ENCODE data around the gene NINJ1. TPM values are rescaled to one million over a fixed set of nuclear protein-coding genes. Genes with fewer than 3 reads are reported as not detected.
"Not testable (repeated sequence)": the region's sequence is repeated elsewhere in the genome, so short reads cannot be mapped to it uniquely, and the experiment has no call there.

The NINJ1 gene
- total RNA-seq, 1 donor from 2014 or later = 46.4 TPM

DNA sequence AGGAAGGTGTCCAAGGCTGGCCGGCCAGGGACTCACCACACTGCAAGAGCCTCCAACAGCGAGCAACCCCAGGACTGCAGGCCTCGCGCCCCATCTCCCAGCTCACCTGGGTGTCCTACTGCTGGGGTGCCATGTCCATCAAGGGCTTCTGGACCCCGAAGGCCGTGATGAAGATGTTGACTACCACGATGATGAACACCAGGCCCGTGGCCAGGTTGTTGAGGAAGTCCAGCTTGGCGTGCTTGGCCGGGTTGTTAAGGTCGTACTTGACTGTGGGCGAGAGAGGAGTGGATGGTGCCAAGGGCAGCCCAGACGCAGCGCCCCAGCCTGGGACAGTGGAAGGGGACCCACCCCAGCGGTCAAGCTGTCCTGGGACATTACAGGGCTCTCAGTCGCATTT lies 9.3 kb downstream of the NINJ1 start:
- intact Hi-C loops (cut with DNase I) = loop anchor here (10.0 kb wide), 1 partner anchor 330 kb away; the partner anchor contains the start of genes FAM120A and FAM120AOS
- peak; percentile 71 for DNase-seq (ENCODE audit: low spot score)

DNA sequence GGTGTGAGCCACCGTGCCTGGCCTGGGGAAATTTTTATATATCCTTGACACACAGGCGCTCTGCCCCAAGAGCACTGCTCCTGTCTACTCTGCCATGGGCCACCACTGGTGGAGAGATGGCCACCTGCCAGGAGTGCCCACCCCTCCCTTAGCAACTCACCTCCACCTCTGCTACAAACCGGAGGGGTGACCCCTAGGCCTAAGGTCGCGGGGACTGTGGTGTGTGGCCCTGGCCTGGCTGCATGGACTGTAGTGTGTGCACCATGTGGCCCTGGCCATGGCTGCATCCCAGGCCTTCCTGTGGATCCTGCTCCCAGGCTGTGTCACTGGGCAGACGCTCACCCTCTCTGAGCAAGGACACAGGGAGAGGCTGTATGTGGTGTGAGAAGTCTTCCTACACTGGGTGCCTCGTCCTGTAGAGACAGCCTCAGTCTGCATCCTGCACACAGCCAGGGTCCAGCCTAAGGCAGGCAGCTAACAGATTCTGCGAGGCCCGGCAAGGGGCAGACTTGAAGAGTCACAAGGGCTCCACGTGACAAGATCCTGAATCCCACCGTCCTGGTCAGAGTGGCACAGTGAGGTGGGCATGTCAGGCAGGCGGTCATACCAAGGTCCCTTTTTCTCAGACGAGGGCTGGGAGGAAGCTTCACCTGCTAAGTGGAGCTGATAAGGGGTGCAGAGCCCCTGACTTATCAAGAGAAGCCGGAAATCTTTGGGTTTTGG lies 10.3 kb downstream of the NINJ1 start:
- peak; percentile 47 for DNase-seq (ENCODE audit: low spot score)
- intact Hi-C loops (cut with DNase I) = loop anchor here (10.0 kb wide), 1 partner anchor 331 kb away; the partner anchor contains the start of genes FAM120A and FAM120AOS

DNA sequence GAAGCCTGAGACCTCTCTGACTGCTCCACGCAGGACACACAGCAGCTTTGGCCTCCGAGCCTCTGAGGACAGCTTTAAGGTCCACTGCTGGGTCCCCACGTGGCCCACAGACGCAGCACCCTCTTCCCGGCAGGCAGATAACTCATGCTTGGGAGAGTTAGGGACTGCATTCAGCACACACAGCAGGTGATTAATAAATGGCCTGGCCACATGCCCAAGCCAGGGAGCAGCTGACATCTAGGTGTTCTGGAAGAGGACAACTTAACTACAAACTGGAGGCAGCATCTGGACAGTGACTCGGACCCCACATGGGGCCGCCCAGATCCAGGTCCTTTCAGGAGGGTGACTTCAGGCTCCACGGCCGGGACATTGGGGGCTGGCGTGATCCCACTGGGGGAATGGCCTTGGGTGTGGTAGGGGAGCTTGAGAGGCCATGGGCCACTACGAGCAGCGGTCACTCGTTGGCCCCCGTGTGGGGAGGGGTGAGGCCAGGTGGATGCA lies 11.3 kb downstream of the NINJ1 start:
- intact Hi-C loops (cut with DNase I) = loop anchor here (10.0 kb wide), 1 partner anchor 332 kb away; the partner anchor contains the start of genes FAM120A and FAM120AOS
- no peak for DNase-seq (ENCODE audit: low spot score)

DNA sequence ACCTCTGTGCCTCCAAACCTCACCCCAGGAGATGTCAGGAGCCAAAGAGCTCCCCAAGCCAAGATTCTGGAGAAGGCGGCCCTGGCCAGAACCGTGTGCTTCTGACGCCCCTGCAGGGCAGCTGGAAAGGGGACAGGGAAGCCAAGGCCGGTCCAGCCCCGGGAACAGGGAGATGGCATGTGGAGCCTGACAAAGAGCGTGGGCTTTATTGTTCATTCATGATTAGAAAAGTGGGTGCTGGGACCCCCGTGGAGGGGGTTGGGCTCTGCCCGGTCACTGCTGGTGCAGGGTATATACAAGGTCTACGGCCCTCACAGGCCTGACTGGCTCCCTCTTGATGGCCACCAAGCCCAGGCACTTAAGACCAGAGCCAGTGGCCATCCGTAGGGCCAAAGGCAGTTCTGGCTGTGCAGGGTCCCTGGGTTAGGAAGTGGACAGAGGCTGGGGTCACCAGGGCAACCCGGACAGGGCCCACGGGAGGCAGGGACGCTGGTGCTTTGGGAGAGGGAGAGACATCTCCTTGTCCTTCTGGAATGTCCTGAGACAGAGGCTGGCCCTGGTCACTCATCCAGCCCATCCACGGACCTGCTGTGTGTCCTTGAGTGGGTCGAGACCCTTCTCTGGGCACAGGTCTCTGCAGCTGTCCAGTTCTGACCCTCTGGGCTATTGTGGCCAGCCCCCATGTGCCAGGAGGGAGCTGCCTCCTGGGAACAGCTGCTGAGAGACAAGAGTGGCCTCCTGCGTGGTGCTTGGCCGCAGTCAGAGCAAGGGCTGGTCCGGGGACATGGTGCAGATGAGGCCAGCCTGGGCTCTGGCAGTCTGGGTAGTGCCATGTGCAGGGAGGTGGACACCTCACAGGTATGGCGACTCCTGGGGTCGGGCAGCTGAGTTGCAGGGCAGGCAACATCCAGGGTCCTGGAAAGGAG lies 12.5 kb downstream of the NINJ1 start:
- peak; percentile 73 for DNase-seq (ENCODE audit: low spot score)
- intact Hi-C loops (cut with DNase I) = loop anchor here (10.0 kb wide), 1 partner anchor 333 kb away; the partner anchor contains the start of genes FAM120A and FAM120AOS

DNA sequence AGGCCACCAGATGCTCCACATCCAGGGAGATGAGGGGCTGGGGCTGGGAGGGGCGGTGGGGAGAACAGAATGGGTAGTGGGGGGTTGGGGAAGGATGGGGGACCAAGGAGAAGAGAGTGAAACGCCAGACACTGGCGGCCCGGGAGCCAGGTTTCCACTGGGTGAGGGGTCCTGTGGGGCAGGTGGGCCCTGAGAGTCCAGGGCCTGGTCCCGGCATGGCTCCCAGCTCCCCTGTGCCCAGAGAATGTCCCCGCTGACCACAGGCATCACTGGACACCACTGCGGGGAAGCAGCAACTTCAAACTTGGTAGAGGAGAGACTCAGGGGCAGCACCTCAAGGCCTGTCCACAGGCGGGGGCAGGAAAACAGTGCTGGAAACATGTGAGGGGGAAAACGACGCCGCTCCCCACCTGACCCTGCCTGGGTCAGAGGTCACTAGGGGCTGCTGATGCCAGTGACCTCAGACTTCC lies 13.2 kb downstream of the NINJ1 start:
- intact Hi-C loops (cut with DNase I) = loop anchor here (10.0 kb wide), 1 partner anchor 334 kb away; the partner anchor contains the start of genes FAM120A and FAM120AOS
- DNase-seq (ENCODE audit: low spot score) = peak; percentile 59

DNA sequence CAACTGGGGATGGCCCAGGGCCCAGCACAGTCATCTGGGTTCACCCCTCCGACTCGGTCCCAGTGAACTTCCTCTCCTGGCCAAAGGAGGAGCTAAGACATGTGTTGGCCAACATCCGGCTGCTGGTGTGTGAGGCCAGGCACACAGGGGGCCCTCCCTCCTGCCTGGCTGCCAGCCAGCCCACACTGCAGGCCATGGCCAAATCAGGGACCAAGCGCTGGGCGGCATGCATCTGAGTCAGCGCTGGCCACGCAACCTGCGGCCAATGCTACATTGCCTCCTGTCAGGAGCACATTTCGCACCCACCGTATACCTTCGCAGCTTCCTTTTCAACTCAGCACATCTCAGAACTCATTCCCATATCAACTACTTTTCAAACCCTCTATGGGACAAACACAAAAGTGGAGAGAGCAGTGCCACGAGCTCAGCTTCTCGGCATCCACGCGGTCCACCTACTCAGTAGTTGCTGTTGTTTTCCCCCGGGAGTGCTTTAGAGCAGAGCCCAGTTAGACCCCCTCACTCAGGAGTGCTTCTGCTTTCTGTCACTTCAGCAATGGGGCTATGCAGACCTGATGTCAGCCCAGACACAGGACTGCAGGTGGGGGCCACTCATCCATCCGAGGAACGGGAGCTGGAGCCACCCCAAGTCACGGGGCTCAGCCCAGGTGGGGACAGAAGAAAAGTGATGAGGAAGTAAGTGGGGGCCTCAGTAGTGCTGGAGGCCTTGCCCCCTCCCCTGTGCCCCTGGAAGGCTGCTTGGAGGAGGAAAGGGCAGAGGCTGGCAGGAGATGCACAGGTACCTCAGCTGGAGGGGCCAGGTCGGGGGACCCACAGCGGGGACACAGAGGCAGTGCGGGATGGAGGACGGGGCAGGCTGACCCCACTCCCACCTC lies 13.9 kb downstream of the NINJ1 start:
- intact Hi-C loops (cut with DNase I) = loop anchor here (10.0 kb wide), 1 partner anchor 335 kb away; the partner anchor contains the start of genes FAM120A and FAM120AOS

DNA sequence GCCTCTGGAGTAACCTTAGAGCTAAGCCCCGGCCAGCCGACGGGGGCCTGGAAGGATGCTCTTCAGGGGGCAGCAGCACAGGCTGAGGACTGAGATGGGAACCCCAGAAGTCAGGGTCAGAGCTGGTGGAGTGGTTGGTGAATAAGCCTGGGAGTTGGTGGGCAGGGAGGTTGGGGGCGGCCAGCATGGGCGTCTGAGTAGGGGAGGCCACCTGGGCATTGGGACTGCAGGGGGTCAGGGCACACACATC lies 14.4 kb downstream of the NINJ1 start:
- intact Hi-C loops (cut with DNase I) = no loop called here

More for the DNA sequence above, 13.9 kb downstream of the NINJ1 start:
- peak; percentile 98 for DNase-seq (ENCODE audit: low spot score)

DNA sequence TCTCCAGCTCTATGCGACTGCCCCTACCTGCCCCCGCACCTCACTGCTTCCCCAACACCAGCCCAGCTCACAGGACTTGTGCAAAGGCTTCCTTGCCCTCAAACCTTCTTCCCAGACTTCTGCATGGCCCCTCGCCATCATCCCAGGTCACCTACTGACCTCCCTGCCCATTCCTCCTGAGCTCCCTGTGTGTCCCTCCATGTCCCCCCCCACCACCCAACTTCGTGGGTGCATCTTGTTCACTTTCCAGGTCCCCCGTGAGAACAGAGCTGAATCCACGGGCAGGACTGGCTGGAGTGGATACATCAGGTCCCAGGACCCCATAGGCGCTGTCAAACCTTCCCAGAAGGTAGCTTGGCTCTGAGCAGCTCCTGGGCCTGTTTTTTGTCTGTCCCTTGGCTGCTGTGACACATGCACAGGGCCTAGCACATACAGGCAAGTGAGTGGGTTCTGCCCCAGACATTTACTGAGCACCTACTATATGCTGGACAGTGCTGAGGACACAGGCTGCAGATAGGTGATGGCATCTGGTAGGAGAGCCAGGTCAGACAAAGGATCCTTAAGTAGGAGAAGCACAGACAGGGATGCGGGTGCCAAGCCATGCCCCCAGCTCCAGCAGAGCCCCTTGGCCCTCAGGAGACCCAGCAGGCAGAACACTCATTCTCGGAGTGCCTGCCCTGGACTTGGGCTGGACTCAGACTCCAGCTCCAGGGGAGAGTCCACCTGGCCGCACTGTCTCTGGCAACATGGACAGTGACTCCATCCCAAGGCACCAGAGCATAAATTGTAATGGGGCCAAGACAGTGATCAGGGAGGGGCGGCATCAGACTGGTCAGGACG lies 15.0 kb downstream of the NINJ1 start:
- DNase-seq (ENCODE audit: low spot score) = peak; percentile 70

More for the DNA sequence above, 14.4 kb downstream of the NINJ1 start:
- no peak for DNase-seq (ENCODE audit: low spot score)

DNA sequence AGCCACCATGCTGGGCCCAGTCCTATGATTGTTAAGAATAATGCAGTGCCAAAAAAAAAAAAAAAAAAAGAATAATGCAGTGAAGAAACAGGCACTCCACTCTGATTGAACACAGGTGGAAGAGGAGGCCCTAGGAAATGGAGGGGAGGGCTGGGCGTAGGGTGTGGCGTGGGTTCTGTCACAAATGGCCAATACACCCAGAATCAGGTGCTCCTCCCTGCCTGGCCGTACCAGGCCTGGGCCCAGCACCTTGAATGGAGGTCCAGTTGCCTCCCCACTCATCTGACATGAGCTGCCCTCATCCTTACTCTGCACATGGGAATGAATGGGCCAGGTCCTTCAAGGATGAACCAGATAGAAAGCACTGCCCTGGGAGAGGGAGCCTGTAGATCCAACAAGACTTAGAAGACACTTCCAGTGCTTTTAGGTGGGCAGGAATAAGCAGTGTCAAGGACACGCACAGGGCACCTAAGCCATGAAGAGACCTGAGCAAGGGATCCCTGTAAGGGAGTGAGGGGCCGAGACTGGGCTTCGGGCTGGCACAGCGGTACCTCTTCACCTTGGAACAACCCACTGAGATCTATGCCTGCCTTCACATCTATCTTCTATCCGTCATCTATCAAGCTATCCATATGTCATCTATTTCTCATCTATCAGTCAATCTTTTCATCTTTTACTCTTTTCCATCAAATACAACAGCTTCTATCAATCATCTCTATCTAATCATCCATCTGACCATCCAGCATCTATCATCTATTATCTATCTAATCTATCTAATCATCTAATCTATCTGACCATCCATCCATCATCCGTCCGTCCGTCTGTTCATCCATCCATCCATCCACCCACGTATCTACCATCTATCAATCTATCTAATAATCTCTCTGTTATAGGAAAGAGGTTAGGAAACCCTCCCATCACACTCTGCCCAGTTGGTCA lies 15.9 kb downstream of the NINJ1 start:
- intact Hi-C loops (cut with DNase I) = no loop called here
- DNase-seq (ENCODE audit: low spot score) = peak; percentile 67

More for the DNA sequence above, 15.0 kb downstream of the NINJ1 start:
- intact Hi-C loops (cut with DNase I) = no loop called here

DNA sequence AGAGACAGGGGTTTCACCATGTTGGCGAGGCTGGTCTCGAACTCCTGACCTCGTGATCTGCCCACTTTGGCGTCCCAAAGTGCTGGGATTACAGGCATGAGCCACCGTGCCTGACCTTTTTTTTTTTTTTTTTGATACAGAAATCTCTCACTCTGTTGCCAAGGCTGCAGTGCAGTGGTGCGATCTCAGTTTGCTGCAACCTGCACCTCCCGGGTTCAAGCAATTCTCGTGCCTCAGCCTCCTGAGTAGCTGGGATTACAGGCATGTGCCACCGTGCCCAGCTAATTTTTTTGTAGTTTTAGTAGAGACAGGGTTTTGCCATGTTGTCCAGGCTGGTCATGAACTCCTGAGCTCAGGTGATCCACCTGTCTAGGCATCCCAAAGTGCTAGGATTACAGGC lies 16.5 kb downstream of the NINJ1 start:
- intact Hi-C loops (cut with DNase I) = not testable (repeated sequence)

DNA sequence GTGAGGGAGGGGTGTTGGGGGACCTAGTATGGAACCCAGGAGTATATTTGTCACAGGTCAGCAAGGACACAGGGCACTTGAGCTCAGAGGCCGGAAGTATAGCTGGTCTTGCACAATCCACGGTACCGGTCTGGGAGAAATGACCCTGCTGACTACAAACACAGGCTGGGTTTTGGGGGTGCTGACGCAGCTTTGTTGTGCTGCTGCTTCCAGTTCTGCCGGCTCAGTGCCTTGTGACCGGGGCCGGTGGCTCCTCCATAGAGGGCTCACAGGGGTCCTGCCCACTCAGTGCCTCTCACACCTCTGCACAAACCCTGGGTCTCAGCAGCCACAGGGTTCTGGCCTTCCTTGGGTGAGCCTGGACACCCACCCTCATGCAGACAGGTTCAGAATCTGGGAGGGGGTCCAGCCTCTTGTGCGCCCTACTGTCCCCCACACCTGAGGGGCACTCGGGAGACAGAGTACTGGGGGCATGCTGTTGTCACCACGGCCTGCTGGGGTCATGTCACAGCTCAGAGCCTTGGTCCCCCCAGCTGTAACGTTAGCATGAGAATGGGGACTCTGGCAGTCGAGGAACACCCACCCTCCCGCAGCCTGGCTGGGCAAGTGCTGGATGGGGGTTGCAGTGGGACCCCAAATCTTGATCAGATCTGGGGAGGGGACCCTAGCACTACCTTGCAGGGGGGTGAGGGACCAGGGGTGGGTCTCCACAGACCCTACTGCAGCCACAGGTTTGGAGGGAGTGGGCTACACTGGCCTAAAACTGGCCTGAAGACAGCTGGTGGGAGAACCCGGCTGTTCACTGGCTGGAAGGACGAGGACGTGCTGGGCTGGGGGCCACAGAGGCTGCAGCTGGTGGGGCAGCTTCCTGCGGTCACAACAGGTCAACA lies 17.7 kb downstream of the NINJ1 start:
- intact Hi-C loops (cut with DNase I) = no loop called here
- DNase-seq (ENCODE audit: low spot score) = peak; percentile 93

More for the DNA sequence above, 16.5 kb downstream of the NINJ1 start:
- DNase-seq (ENCODE audit: low spot score) = peak; percentile 38

DNA sequence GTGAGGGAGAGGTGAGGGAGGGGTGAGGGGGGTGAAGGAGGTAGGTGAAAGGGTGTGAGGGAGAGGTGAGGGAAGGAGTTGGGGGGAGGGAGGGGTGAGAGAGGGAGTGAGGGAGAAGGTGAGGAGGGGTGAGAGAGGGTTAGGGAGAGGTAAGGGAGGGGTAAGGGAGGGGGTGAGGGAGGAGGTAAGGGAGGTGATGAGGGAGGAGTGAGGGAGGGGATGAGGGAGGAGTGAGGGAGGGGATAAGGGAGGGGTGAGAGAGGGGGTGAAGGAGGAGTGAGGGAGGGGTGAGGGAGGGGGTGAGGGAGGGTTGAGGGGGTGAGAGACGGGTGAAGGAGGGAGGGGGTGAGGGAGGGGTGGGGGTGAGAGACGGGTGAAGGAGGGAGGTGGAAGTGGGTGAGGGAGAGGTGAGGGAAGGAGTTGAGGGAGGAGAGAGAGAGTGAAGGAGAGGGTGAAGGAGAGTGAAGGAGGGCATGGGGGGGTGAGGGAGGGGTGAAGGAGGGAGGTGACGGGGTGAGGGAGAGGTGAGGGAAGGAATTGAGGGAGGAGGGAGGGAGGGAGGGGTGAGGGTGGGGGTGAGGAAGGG lies 18.5 kb downstream of the NINJ1 start:
- intact Hi-C loops (cut with DNase I) = no loop called here
- no peak for DNase-seq (ENCODE audit: low spot score)

DNA sequence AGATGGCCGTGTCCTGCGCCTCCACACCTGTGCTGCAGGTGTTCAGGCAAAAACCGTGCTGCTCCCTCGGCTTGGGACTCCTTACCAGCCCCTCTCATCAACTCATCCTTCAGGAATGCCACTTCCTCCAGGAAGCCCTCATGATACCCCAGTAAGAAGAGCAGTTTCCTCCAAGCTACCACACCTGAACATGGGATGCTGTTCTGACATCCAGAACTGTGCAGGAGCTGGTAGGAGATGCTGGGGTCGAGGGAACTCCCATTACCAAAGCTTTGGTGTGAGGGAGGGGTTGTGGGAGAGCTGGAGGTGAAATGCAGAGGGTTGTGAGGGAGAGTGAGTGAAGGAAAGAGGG lies 19.1 kb downstream of the NINJ1 start:
- no peak for DNase-seq (ENCODE audit: low spot score)
- intact Hi-C loops (cut with DNase I) = no loop called here

DNA sequence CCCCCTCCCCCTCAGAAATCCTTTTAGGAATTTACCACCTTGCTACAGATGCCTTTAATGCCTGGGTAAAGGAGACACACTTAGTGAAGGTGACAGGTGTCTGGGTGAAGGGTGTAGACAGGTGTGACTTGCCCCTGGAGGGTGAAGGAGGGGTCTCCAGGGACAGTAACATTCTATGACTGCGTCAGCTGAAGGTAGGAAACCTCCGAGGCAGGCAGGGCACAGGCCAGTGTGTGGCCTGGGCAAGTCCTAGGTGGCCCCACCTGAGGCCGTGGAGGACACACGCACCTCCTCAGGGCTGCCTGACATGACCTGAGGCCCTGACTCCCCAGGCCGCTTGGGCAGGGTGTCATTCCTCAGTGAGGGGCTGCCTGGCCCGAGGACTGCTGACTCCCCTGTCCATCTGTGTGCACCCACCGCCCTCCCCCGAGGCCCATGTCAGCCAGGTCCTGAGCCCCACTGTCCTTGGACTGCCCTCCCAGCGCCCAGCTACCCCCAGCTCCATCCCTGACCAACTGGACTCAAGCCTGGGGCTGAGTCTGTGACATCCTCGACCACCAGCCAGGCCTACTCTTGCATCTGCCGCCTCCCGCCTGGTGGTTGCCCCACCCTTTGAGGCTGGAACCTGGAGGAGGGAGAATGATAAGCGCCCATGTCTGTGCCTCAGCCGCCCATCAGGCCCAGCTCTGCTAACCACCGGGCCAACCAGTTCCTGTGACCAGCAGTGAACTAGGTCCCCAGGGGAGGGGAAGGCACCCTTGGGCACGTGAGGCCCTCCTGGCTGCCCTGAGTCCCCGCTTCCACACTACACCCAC lies 19.7 kb downstream of the NINJ1 start:
- intact Hi-C loops (cut with DNase I) = no loop called here
- peak; percentile 72 for DNase-seq (ENCODE audit: low spot score)

DNA sequence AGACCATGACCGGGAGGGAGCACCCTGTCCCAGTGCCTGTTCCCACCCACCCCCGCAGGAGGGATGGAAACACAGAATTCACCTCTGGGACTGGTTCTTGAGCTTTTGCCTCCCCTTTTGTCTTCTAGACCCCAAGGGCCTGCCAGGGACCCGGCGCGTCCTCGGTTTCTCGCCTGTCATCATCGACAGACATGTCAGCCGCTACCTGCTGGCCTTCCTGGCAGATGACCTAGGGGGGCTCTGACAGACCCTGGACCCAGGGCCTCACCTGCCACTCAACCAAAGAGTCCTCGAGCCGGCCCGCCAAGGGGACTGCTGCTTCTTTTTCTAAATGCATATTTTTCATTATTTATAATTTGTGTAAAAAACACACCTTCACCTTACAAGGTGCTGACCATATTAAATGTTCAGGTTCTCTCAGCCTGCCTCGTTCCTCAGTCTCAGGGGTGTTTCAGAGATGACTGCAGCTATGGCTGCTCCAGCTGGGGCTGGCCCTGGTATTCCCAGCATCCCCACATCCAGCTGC lies 21.1 kb downstream of the NINJ1 start:
- DNase-seq (ENCODE audit: low spot score) = no peak
- intact Hi-C loops (cut with DNase I) = no loop called here
